HG03469 (cell line): ENCODE measurements around the gene KLHL17.
"Not testable (repeated sequence)": the region's sequence is repeated elsewhere in the genome, so short reads cannot be mapped to it uniquely, and the experiment has no call there.

Experiments used
- ATAC-seq: cut with Tn5 transposase; IDR thresholded peaks from one replicate; pipeline ENCODE4 v1.9.1; 2021; ENCODE audit warnings: mild to moderate bottlenecking, moderate library complexity, moderate number of reproducible peaks; ENCODE audit not compliant: unreplicated experiment

Gene KLHL17

DNA sequence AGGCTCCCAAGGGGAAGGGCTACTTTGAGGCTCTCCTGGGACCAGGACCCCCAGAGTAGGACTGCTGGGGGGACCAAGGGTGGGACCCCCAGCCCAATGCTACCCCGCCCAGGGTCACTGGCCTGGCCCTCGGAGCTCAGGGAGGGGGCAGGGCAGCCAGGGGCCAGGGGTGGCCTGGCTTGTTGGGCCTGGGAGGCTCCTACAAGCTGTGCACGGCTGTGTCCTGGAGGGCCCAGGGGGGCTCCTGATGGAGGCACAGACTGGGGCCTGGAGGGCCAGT is 37.3 kb downstream of the KLHL17 start:
- no peak for ATAC-seq

DNA sequence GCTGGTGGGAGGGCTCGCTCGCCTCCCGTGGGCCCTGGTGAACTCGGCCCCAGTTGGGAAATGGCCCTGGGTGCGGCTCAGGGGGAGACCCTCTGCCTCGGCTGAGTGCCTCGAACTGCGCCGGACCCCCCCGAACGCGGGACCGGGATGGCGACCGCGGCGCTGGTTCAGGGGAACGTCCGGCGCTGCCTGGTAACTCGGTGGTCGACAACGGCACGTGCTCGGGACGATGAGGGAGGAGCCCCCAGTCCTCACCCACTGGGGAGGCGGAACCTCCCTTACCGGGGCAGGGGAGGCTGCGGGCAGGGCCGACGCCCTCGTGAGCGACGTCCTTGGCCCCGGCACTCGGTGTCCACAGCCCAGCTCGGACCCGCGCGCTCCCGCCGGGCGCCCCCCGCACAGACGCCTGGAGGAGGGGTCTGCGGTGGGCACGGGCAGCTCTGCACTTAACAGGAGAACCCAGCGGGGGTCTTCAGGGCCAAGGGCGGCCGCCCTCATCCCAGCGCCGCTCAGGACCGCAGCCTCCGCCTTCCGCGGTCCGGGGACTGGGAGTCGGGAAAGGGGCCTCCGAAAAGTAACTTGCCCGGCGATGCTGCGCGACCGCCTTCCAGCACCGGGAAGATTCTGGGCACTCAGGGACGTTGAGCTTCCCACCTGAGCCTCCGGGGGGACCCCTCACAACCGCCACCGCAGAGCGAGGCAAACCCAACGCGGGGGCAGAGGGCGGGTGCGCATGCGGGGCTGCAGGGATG is 37.8 kb downstream of the KLHL17 start:
- no peak for ATAC-seq

DNA sequence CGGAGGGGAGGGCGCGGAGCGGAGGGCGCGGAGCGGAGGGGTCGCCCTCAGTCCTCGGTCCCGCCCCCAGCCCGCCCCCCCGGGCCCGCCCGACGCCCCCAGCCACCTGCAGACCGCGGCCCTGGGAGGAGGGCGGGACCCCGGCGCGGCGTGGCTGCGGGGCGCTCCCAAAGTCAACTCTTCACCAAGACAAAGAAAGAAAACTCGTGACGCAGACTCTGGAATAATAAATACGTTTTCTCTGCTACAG is 38.3 kb downstream of the KLHL17 start:
- no peak for ATAC-seq

DNA sequence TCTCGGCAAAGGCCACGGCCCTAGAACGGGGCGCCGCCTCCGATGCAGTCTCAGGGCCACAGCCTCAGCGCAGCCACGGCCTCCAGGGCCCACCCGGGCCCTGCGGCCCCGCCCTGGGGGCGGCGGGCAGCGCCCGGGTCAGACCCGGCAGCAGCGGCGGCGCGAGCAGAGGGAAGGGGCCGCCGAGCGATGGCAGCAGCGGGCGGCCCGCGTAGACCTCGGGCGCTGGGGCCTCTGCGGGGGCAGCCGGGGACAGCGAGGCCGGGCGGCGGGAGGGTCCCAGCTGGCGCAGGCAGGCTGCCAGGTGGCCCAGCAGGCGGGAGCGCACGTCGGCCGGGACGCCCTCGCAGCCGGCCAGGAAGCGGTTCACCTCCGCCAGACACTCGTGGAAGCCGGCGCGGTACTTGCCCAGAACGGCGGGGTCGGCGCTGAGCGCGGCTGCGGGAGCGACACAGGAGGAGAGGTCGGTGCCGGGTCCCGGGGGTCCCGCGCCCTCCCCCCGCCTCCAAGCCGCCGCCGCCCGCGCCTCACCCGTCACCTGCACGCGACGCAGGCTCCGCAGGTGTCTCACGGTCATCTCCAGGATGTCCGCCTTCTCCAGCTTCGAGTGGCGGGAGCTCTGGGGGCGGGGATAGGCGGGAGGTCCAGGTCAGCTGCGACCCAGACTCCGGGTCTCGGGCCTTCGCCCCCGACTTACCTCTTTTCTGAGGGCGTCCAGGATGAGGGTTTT is 38.8 kb downstream of the KLHL17 start:
- no peak for ATAC-seq

DNA sequence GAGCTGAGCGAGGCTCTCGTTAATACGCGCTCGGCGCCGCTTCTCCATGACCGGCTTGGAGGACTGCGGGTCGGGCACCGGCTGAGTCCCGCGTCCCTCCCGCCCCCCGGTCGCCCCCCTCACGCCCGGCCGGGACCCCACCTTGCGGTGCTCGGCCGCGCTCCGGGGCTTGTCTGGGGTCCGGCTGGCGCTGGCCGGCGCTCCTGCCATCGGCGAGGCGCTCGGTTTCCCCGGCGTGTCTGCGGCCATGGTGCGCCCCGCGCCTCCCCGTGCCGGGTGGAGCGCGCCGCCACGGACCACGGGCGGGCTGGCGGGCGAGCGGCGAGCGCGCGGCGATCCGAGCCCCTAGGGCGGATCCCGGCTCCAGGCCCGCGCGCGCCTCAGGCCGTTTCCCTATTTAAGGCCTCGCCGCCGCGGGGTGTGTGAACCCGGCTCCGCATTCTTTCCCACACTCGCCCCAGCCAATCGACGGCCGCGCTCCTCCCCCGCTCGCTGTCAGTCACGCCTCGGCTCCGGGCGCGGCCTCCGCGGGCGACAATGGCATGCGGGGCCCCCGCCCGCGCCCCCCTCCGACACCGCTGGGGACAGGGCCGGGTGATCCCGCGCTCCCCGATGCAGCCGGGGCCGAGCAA is 39.5 kb downstream of the KLHL17 start, which contains the start of gene HES4:
HES4 (minus strand) TSS at position 373 of the 632 bp plus-strand sequence; CDS start at position 249, 124 bp downstream.
- ATAC-seq: no peak

DNA sequence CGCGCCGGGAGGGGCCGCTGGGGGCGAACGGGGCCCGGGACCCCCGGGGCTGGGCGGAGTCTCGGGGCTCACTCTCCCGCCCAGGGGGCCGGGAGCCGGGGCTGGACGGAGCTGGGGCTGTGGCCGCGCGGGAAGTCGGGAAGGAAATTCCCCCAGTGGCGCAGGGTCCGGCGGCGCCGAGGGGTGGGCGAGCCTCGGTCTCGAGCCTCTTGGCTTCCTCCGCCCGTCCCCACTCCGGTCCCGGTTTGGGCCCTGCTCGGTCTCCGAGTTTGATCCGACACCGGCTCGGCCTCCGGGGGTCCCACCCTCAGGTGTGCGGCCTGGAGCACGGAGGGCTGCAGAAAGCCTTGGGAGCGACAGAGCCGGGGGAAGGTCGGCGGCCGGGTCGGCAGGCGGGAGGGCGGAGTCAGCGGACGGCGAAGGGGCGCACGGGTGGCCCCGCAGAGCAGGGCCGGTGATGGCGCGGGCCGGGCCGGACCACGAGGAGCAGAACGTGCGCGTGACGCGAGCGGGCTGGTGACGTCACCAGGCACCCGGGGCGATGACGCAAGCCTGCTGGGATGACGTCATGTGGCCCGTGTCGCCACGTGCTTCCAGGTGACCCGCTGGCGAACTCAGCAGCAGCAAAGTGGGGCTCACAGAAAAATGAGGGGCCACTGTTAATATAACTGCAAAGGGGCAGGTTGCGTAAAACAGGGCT is 40.1 kb downstream of the KLHL17 start:
- no peak for ATAC-seq

DNA sequence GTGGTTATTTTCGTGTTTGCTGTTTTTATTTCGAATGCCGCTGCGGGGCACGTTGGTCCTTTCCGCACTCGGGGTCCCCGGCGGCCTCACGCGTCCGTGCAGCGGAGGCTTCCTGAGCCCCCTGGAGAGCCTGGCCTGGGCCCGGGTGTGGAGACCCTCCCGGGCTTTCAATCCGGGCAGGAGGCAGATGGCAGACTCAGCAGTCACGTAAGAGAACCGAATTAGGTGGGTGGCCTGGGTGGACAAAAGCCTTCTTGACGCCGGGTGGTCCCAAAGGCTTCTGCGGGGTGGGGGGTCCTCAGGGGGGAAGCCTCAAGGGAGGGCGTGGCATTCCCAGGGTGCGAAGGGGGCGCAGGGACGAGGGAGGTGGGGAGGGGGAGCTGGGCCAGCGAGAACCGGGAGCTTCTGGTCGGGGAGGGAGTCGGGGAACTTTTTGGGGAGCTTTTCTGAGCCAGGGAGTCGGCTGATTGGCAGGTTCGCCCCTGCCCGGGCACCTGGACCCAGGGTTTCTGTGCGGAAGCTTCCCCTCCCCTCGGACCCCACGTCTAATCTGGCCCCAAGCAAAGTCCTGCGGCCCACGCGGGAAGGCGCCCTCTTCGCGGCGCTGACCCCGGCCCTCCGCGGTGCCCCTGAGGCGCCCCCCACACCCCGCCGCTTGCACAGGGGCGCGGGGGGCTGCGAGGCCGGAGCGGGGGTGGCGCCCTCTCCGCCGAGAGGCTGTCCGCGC is 40.8 kb downstream of the KLHL17 start:
- no peak for ATAC-seq

DNA sequence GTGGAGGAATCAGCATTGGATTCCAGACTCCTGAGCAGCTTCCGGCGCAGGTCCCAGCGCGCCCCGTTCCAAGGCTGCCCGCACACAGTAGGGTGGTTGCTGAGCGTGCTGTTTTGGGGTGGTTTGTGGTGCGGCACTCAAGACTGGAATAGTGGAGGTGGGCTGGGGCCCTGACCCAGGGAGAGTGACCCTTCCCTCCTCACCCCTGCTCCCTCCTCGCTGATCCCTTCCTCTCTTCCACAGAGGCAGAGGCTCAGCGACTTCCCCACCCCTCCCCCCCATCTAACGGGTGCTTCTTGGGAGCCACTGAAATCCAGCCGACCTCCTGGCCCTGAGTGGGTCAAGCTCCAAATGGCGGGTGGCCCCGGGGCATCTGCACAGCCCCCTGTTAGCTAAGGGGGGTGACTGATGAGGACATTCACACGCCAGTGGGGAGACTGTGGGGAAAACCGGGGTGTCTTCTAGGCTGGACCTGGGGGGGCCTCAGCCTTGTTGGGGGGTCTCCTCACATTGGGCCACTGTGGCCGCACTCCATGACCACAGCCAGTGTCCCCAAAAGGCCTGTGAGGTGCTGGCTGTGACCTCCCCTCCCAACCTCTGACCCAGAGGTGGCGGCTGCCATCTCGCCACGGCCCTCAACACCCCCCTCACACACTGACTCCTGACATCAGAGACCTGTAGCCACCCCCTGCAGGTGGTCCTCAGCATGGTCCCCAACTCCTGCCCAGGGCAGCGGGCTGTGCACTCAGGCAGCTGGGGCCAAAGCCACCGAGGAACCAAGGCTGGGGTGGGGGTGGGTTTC is 43.4 kb downstream of the KLHL17 start:
- no peak for ATAC-seq

DNA sequence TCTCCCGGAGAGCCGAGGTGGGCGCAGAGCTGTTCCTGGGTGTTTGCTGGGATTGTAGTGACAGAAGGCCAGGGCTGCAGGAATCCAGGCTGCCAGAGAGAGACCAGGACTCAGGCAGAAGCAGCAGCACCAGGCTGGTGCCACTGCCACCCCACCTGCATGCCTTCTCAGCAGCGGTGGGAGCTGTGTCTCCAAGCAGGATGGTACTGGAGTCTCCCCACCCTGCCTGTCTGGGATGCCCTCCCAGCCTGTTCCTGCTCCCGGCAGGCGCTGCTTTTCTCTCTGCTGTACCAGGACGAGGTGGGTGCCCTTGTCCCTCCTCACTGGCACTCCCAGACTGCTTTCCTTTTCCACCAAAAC is 44.0 kb downstream of the KLHL17 start:
- ATAC-seq: no peak

DNA sequence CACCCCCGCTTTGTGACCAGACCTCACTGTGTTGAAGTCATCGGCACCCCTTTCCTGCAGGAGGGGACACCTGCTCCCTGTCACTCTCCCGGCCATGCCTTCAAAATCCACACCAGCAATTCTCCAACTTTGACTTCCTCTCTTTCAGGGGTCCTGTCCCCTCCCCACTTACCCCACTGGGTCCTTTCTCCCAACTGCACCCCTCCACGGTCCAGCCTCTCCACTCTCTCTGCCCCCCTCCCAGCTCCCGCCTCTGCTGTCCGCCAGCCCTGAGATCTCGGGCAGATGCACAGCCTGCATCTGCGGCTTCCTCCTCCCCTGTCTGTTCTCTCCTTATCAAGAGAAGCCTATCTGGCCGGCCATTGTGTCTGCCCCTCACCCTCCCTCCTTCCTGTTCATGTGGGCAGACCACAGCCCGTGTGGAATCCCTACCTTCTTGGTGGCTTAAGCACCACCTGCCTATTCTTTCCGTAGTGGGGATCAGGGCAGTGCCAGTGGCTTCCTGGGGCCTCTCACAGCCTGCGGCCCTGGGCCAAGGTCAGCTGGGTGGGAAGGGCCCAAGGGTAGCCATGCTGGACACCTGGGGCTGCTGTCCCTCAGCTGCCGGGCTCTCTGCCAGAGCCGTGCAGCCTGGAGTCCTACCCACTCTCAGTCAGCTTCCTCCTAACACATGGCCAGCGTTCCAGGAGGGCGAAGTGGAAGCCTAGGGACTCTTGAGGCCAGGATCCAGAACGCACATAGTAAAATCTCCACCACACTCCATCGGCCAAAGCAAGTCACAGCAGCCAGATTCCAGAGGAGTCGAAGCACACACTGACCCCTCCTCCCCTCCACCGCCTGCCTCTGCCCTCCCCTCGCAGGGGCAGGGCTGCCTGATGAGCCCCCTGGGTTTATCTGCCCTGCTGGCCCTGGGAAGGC is 44.7 kb downstream of the KLHL17 start:
- ATAC-seq: no peak

DNA sequence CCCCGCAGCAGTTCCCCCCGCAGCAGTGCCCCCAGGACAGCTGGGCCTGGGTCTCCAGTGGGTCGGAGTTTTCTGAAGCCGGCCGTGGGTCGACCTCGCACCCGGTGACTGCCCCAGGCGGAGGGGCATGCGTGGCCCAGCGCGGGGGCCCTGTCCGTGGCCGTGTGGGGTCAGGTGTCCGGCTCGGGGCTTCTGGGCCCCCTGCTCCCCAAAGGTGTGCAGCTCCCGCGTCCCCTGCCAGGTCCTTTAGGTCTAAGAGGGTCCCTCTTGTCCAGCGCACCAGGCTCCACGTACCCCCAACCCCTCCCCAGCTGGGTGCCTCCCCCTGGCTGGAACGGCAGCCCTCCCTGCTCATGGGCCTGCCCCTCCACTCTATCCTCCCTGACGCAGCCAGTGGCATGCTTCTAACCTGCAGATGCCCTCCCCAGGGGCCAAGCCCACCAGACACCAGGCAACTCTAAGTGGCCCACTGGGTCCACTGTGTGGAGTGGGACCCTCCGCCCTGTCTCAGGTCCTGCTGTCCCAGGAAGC is 45.5 kb downstream of the KLHL17 start:
- no peak for ATAC-seq

DNA sequence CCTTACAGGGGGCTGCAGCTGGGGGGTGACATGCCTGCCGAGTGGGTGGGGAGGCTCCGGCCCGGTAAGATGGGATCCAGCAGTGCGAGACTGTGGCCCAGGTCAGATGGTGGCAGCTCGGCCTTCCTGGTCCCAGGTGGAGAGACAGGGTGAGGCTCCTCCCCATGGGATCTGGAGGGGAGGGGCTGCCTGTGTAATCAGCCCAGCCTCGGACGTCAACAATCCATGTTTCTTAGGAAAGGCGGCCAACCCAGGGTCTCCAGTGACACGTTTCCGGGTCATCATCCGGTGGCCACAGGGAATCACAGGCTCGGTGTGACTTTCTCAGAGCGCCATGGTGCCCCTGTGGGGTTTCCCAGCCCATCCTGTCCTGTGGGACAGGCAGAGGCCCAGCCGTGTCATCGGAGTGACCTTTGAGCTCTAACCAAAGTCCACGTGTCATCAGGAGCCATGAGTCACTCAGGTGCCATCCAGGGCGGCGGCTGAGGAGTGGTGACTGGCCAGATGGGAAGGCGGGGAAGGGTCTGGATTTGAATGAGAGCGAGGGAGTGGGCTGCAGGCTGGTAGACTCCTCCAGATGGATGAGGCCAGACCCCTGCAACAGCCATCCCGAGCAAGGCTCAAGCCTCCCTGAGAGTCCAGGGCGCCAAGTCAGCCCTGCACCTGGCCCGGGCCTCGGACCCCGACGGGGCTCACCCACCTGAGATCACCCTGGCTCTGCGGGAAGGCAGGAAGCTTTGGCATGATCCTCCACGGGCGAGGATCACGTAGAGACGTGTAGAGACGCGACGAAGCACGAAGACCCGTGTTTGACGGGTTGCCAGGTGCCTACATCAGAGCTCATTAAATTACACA is 46.1 kb downstream of the KLHL17 start:
- no peak for ATAC-seq

DNA sequence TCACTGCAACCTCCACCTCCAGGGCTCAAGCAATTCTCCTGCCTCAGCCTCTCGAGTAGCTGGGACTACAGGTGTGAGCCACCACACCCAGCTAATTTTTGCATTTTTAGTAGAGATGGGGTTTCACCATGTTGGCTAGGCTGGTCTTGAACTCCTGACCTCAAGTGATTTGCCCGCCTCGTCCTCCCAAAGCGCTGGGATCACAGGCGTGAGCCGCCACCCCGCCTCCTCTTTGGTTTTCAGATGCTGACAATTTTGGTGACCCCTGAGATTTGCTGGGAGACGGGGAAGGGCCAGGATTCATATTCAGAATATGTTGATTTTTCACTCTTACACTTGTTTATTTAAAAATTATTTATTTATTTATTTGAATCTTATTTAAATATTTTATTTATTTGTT is 49.7 kb downstream of the KLHL17 start:
- ATAC-seq: not testable (repeated sequence)

DNA sequence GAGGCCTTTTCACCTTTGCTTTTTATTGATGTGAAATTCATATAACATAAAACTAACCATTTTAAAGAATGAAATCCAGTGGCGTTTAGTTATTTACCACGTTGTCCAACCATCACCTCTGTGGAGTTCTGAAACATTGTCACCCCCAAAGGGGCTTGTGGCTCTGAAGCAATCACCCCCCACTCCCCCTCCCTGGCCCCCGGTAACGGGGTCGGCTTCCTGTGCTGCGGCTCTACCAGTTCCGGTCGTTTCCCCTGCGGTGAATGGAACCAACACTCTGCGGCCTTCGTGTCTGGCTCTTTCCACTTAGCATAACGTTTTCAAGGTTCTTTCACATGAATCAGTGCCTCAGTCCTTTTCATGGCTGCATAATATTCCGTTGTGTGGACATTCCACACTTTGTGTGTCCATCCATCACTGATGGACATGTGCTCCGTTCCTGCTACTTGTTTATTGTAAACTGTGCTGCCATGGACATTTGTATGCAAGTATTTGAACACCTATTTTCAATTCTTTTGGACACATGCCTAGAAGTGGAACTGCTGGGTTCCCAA is 51.1 kb downstream of the KLHL17 start:
- ATAC-seq: no peak

DNA sequence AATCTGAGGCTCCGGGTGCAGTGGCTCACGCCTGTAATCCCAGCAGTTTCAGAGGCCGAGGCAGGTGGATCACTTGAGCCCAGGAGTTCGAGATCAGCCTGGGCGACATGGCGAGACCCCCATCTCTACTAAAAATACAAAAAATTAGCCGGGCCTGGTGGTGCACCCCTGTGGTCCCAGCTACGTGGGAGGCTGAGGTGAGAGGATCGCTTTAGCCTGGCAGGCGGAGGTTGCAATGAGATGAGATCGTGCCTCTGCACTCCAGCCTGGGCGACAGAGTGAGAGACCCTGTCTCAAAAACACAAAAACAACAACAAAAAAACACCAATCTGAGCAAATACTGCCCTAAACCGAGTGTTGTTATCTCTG is 52.3 kb downstream of the KLHL17 start:
- ATAC-seq: not testable (repeated sequence)

DNA sequence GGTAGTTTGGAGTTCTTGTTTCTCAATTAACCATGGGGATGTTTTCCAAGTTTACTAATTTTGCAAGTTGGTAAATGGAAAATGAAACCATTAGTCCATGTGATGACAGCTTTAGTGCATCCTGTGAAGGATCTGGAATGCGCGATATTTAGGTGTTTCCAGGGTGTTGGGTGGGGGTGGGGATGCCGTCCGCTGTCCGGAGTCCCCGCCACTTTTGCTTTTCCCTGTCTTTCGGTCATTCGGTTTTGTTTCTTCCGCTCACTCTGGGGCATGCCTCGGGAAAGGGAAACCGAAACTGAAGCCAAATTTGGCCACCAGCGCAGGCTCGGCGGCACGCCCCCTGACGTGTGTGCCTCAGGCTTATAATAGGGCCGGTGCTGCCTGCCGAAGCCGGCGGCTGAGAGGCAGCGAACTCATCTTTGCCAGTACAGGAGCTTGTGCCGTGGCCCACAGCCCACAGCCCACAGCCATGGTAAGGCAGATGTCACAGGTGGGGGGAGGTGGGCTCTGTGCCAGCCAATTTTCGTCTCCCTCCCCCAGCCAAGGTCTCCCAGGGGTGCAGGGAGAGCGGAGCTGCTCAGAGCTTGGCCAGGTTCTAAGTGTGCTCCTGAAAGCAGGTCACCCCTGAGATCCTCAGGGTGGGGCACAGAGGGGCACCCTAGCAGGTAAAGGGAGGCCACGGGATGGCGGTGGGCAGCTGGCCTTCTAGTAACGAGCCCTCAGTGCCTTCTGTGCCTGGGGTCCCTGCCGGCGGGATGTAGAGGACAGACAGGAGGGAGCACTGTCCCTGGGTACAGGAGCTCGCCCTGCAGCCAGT is 52.9 kb downstream of the KLHL17 start, which contains the start of gene ISG15:
ISG15 (plus strand) TSS at position 393 of the 817 bp plus-strand sequence; CDS start at position 470, 77 bp downstream.
- peak; percentile 74 for ATAC-seq
